Cardiac muscle cell (in vitro differentiated cells and primary cell): ENCODE results near the gene GPR37L1. TPM values are rescaled to one million over a fixed set of nuclear protein-coding genes. Genes with fewer than 3 reads are reported as not detected.
A peak's percentile ranks its signal among the peaks of the same experiment; 100 is the strongest.

Experiments
- DNase-seq, 2 donors: peaks; one replicate each; pipeline versions ENCODE4 v3.0.0 to v3.0.0-alpha.2; 2010 to 2017; ENCODE audit warnings: low read depth in 1 of 2, low spot score in 1 of 2
- H3K27ac ChIP-seq: fragments of 200-600 bp; sonication (generic); 2 replicates; pipeline ENCODE4 v1.5.1; 2016
- H3K27me3 ChIP-seq: fragments of 200-600 bp; sonication (generic); 2 replicates; pipeline ENCODE4 v1.6.0; 2016; ENCODE audit warnings: control low read depth
- H3K36me3 ChIP-seq: fragments of 200-600 bp; sonication (generic); 2 replicates; pipeline ENCODE4 v1.5.1; 2016; ENCODE audit warnings: control low read depth
- H3K4me1 ChIP-seq: fragments of 200-600 bp; sonication (generic); 2 replicates; pipeline ENCODE4 v1.8.1; 2017; ENCODE audit warnings: low read depth, mild to moderate bottlenecking, mixed run types
- H3K4me3 ChIP-seq: fragments of 200-600 bp; sonication (generic); 2 replicates; pipeline ENCODE4 v1.5.1; 2016; ENCODE audit warnings: mild to moderate bottlenecking
- H3K9me3 ChIP-seq: fragments of 200-600 bp; sonication (generic); 2 replicates; pipeline ENCODE4 v1.5.1; 2017; ENCODE audit warnings: low read depth, mild to moderate bottlenecking, control low read depth
- CTCF ChIP-seq: IDR thresholded peaks from 2 replicates; pipeline ENCODE4 v1.5.1; 2012; ENCODE audit warnings: low read depth, mild to moderate bottlenecking, low read length
- polyA plus RNA-seq: library from polyadenylated mRNA; unstranded; fragments of >200 nt; fragmentation: Nextera tagmentation; extraction: Ambion mirVana; gene quantifications from 2 replicates; pipeline ENCODE4 v1.2.1, GENCODE V29; 2016
- total RNA-seq: library from RNA; depleted of rRNA; stranded (reverse); fragments of >200 nt; gene quantifications from 2 replicates; pipeline ENCODE4 v1.2.3, GENCODE V29; 2016

The GPR37L1 gene
- total and polyA plus RNA-seq, 2 experiments from 2014 or later, result not detected

DNA sequence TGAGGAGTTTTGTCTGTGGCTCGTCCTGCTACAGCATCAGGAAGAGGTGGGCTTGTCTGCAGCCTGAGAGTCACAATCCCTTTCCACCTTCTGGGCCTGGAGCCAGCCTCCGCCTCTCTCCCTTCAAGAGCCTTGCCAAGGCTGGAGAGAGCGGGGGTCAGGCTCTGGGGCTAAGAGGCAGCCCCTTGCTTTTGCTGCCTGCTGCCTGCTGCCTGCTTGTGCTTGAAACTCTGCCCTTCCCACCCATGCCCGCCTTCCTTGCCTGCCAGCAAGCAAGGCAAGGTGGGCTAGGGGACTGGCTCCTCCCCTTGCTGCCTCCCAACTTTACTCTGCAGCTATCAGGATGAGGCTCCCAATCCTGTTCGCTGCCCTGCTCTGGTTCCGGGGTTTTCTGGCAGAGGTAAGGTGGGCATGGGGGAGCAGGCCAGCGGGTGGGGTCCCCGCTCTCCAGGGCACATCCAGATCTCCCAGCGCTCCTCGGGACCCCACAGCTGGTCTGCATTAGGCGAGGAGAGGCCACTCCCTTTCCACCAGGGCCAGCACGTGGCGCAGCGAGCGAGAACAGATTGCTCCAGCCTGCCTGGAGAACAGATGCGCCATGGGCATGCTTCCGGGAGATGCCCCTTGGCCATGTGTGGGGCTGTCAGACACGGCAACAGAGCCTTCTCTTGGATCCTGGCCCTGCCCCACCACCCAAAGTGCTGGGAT lies 45.1 kb downstream of the GPR37L1 start:
- Histone ChIP-seq H3K4me3 (no peak overlapping the region), H3K27ac (no peak overlapping the region)

GRCh38 chr1:202168861-202169260 lies 46.1 kb downstream of the GPR37L1 start:
- TF ChIP-seq CTCF, result no peak
- Histone ChIP-seq H3K4me3 (no peak overlapping the region), H3K9me3 (no peaks in the 10 kb centered on the region), H3K27me3 (no peaks in the 10 kb centered on the region), H3K36me3 (no peaks in the 10 kb centered on the region), H3K27ac (no peak overlapping the region), H3K4me1 (peaks cover 7% of the 10 kb centered on the region)
- no peak for DNase-seq

More for the DNA sequence above, 45.1 kb downstream of the GPR37L1 start:
- peaks cover 7% of the 10 kb centered on the region for H3K4me1 ChIP-seq
- no peak for TF ChIP-seq CTCF
- H3K9me3 ChIP-seq, result no peaks in the 10 kb centered on the region
- no peaks in the 10 kb centered on the region for H3K27me3 ChIP-seq
- peak; percentile 59 to 61 for DNase-seq
- no peaks in the 10 kb centered on the region for H3K36me3 ChIP-seq

DNA sequence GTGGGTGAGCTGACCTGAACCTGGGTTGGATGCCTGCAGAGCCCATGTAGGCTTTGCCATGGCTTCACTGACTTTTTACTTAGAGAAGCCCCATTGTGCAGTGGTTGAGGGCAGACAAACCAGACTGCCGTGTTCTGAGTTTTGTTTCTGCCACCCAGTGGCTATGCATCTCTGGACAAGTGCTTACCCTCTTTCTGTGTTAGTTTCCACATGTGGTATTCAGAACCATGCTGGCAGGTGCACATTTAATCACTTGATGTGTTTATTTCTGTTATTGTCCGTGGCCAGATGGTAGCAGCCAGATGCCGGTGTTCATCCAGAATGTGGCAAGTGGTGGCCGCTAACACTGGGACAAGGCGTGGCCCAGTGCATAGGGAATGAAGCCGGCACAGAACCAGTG lies 48.0 kb downstream of the GPR37L1 start:
- no peaks in the 10 kb centered on the region for H3K27me3 ChIP-seq
- H3K27ac ChIP-seq, result no peak overlapping the region
- no peak for TF ChIP-seq CTCF
- no peaks in the 10 kb centered on the region for H3K9me3 ChIP-seq
- H3K4me3 ChIP-seq, result no peak overlapping the region
- DNase-seq, result no peak
- H3K4me1 ChIP-seq, result peaks cover 7% of the 10 kb centered on the region
- no peaks in the 10 kb centered on the region for H3K36me3 ChIP-seq

DNA sequence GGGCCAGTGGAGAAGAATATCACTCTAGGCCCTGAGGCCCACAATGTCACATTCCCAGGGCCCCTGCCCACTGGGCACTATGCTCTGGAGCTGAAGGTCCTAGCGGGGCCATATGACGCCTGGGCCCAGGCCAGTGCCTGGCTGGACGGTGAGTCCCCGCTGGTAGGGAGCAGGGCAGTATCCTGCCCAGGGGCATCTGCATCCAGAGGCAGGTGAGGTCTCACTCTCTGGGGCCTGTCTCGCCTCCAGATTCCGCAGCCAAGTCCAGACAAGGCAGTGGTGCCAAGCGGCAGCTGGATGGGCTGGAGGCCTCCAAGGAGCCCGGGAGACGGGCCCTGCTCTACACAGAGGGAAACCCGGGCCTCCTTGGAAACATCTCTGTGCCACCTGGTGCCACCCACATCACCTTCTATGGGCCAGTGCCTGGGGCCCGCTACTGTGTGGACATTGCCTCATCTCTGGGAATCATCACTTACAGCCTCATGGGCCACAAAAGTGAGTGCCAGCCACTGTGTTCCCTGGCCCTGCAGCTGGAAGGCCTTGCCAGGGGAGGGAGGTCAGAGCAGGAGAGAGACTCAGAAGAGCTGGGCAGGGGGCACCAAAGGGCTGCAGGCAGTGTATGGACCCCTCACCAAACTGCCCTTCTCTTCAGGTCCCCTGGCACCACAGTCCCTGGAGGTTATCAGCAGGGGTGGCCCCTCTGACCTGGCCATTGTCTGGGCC lies 48.7 kb downstream of the GPR37L1 start:
- DNase-seq, result no peak
- Histone ChIP-seq H3K9me3 (no peaks in the 10 kb centered on the region), H3K4me3 (no peak overlapping the region), H3K36me3 (no peaks in the 10 kb centered on the region), H3K27ac (no peak overlapping the region), H3K4me1 (peaks cover 7% of the 10 kb centered on the region), H3K27me3 (no peaks in the 10 kb centered on the region)
- TF ChIP-seq CTCF, result no peak

DNA sequence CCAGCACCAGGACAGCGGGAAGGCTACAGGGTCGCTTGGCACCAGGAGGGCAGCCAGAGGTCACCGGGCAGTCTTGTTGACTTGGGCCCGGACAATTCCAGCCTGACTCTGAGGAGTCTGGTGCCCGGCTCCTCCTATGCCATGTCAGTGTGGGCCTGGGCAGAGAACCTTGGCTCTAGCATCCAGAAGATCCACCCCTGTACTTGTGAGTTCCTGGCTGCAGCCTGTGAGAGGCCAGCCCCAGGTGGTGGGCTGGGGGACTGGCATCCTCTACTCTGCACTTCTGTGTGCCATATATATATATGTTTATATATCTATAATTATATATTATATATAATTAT lies 49.3 kb downstream of the GPR37L1 start:
- no peak overlapping the region for H3K27ac ChIP-seq
- no peaks in the 10 kb centered on the region for H3K27me3 ChIP-seq
- H3K4me3 ChIP-seq, result no peak overlapping the region
- DNase-seq, result no peak
- no peak for TF ChIP-seq CTCF
- no peaks in the 10 kb centered on the region for H3K9me3 ChIP-seq
- H3K36me3 ChIP-seq, result no peaks in the 10 kb centered on the region
- peaks cover 7% of the 10 kb centered on the region for H3K4me1 ChIP-seq
